ENCODE results near the gene KCNJ6. TPM values are rescaled to one million over a fixed set of nuclear protein-coding genes. Genes with fewer than 3 reads are reported as not detected.

KCNJ6 gene
- total RNA-seq, 1 experiment from 2014 or later: not detected

DNA sequence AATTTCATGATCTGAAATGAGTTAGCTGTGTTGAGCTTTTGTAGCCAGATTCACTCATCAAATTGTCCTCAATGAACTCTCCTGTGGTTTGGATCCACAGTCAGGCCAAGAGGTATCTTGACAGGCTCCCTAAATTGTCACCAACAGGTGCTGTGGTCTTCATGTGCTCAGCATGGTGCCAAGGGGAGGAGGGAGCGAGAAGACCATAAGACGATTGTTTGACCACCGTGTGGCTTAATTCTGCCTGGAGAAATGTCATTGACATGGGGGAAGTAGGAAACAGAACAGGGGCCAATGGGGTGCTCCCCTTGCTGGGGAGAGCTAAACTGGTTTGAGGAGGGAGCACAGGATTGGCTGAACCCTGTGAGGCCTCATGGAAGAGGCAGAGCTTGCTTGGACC is 219.3 kb downstream of the KCNJ6 start:
- H3K4me1 ChIP-seq (ENCODE audit: control insufficient read depth, insufficient read depth, low read length): no peaks in the 10 kb centered on the region
- intact Hi-C loops (cut with micrococcal nuclease; ENCODE audit: unreplicated experiment): no loop called here
- in situ Hi-C loops (cut with HindIII; ENCODE audit: low pct_unique_long_range_greater_than_20kb, low sequenced_read_pairs): no loop called here
- DNase-seq (ENCODE audit: low read depth, low spot score) (no peak), ATAC-seq (no peak)
- ChIA-PET CTCF (no interaction called here), POLR2A (no interaction called here)
- BruUV-seq (replicated peaks): no TSS peak
- TF ChIP-seq SIN3A (IDR thresholded peaks at IDR 0.05; ENCODE audit: borderline replicate concordance, insufficient read depth, low read depth, low read length): no peak
- no peak for TF ChIP-seq TCF7L2 (IDR thresholded peaks at IDR 0.05; ENCODE audit: low read depth, low read length)
- no peaks in the 10 kb centered on the region for H3K27me3 ChIP-seq (ENCODE audit: control insufficient read depth, insufficient read depth, low read length)
- no peak overlapping the region for H3K27ac ChIP-seq (ENCODE audit: low read length)
- H3K9me3 ChIP-seq (ENCODE audit: control insufficient read depth, insufficient read depth, low read depth, low read length): no peaks in the 10 kb centered on the region
- no peak overlapping the region for H3K4me3 ChIP-seq (ENCODE audit: low read depth in 2 of 2, low read length in 2 of 2)
- no peaks in the 10 kb centered on the region for H3K36me3 ChIP-seq (ENCODE audit: control insufficient read depth, insufficient read depth, low read length)

DNA sequence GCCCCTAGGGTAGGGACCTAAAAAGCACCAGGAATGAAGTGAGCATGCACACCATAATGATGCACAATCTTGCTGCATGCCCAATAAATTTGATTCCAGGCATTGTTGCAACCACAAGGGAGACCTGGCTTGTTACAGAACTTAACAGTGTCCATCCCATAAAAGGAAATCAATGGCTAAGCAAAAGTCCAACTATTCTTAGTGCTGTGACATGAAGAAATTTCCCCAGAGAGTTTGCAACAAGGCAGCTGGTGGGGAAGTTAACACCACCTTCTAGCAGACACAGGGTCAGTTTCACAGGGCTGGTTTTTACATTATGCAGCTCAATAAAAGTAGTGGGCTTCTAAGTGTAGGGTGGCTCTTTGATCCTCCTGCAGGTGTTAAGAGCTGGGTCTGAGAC is 221.1 kb downstream of the KCNJ6 start:
- H3K4me1 ChIP-seq (ENCODE audit: control insufficient read depth, insufficient read depth, low read length): no peaks in the 10 kb centered on the region
- H3K4me3 ChIP-seq (ENCODE audit: low read depth in 2 of 2, low read length in 2 of 2): no peak overlapping the region
- no peaks in the 10 kb centered on the region for H3K36me3 ChIP-seq (ENCODE audit: control insufficient read depth, insufficient read depth, low read length)
- CTCF ChIA-PET: no interaction called here
- H3K9me3 ChIP-seq (ENCODE audit: control insufficient read depth, insufficient read depth, low read depth, low read length): no peaks in the 10 kb centered on the region
- TF ChIP-seq SIN3A (IDR thresholded peaks at IDR 0.05; ENCODE audit: borderline replicate concordance, insufficient read depth, low read depth, low read length) (no peak), POLR2AphosphoS5 (IDR thresholded peaks at IDR 0.05; ENCODE audit: low read depth, low read length) (no peak), TCF7L2 (IDR thresholded peaks at IDR 0.05; ENCODE audit: low read depth, low read length) (no peak)
- TF ChIP-seq, protein P1, sequence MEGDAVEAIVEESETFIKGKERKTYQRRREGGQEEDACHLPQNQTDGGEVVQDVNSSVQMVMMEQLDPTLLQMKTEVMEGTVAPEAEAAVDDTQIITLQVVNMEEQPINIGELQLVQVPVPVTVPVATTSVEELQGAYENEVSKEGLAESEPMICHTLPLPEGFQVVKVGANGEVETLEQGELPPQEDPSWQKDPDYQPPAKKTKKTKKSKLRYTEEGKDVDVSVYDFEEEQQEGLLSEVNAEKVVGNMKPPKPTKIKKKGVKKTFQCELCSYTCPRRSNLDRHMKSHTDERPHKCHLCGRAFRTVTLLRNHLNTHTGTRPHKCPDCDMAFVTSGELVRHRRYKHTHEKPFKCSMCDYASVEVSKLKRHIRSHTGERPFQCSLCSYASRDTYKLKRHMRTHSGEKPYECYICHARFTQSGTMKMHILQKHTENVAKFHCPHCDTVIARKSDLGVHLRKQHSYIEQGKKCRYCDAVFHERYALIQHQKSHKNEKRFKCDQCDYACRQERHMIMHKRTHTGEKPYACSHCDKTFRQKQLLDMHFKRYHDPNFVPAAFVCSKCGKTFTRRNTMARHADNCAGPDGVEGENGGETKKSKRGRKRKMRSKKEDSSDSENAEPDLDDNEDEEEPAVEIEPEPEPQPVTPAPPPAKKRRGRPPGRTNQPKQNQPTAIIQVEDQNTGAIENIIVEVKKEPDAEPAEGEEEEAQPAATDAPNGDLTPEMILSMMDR (IDR thresholded peaks at IDR 0.05): no peak
- TF ChIP-seq, protein P2, sequence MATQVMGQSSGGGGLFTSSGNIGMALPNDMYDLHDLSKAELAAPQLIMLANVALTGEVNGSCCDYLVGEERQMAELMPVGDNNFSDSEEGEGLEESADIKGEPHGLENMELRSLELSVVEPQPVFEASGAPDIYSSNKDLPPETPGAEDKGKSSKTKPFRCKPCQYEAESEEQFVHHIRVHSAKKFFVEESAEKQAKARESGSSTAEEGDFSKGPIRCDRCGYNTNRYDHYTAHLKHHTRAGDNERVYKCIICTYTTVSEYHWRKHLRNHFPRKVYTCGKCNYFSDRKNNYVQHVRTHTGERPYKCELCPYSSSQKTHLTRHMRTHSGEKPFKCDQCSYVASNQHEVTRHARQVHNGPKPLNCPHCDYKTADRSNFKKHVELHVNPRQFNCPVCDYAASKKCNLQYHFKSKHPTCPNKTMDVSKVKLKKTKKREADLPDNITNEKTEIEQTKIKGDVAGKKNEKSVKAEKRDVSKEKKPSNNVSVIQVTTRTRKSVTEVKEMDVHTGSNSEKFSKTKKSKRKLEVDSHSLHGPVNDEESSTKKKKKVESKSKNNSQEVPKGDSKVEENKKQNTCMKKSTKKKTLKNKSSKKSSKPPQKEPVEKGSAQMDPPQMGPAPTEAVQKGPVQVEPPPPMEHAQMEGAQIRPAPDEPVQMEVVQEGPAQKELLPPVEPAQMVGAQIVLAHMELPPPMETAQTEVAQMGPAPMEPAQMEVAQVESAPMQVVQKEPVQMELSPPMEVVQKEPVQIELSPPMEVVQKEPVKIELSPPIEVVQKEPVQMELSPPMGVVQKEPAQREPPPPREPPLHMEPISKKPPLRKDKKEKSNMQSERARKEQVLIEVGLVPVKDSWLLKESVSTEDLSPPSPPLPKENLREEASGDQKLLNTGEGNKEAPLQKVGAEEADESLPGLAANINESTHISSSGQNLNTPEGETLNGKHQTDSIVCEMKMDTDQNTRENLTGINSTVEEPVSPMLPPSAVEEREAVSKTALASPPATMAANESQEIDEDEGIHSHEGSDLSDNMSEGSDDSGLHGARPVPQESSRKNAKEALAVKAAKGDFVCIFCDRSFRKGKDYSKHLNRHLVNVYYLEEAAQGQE (IDR thresholded peaks at IDR 0.05; ENCODE audit: insufficient read depth in 1 of 2, low read depth in 2 of 2, low read length in 1 of 2): no peak
- no peak for DNase-seq (ENCODE audit: low read depth, low spot score)
- no peak for ATAC-seq
- no peak overlapping the region for H3K27ac ChIP-seq (ENCODE audit: low read length)
- H3K27me3 ChIP-seq (ENCODE audit: control insufficient read depth, insufficient read depth, low read length): no peaks in the 10 kb centered on the region
- BruUV-seq (replicated peaks): no TSS peak
- POLR2A ChIA-PET: no interaction called here
- intact Hi-C loops (cut with micrococcal nuclease; ENCODE audit: unreplicated experiment) (no loop called here), in situ Hi-C loops (cut with HindIII; ENCODE audit: low pct_unique_long_range_greater_than_20kb, low sequenced_read_pairs) (no loop called here)

DNA sequence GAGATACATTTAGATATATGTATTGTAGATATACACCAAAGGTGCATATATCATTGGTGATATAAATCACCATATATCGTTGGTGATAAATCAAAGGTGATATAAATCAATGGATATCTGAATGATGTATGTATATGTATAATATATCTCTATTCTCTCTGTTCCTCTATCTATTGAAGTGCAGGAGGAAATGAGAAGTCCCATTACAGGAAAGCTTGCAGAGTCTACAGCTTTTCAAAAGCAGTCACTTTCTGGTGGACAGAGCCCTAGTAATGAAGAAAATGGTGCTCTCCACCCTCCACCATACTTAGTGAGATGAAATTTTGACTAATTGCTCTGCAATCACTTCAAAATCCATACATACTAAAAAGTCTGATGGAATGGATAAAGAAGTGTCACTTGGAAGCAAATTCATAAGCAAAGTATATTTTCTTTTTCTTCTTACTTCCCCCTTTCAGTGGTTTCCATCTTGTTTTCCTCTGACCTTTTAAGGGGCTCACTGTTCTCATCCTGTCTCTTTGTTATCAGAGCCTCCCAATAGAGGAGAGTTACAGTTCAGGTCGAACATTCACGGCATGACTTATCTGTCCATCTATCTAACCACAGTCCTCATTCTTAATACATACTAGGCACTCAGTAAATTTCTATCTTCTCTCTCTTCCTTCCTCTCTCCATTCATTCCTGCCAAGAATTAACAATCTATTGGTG is 227.2 kb downstream of the KCNJ6 start:
- ATAC-seq (no peak), DNase-seq (ENCODE audit: low read depth, low spot score) (no peak)
- no peak overlapping the region for H3K27ac ChIP-seq (ENCODE audit: low read length)
- ChIA-PET POLR2A (no interaction called here), CTCF (no interaction called here)
- in situ Hi-C loops (cut with HindIII; ENCODE audit: low pct_unique_long_range_greater_than_20kb, low sequenced_read_pairs): no loop called here
- BruUV-seq (replicated peaks): no TSS peak
- intact Hi-C loops (cut with micrococcal nuclease; ENCODE audit: unreplicated experiment): no loop called here
- no peaks in the 10 kb centered on the region for H3K4me1 ChIP-seq (ENCODE audit: control insufficient read depth, insufficient read depth, low read length)
- TF ChIP-seq, protein P1 (IDR thresholded peaks at IDR 0.05): no peak
- TF ChIP-seq TCF7L2 (IDR thresholded peaks at IDR 0.05; ENCODE audit: low read depth, low read length) (no peak), SIN3A (IDR thresholded peaks at IDR 0.05; ENCODE audit: borderline replicate concordance, insufficient read depth, low read depth, low read length) (no peak), POLR2AphosphoS5 (IDR thresholded peaks at IDR 0.05; ENCODE audit: low read depth, low read length) (no peak)
- TF ChIP-seq, protein P2 (IDR thresholded peaks at IDR 0.05; ENCODE audit: insufficient read depth in 1 of 2, low read depth in 2 of 2, low read length in 1 of 2): no peak
- H3K9me3 ChIP-seq (ENCODE audit: control insufficient read depth, insufficient read depth, low read depth, low read length): no peaks in the 10 kb centered on the region
- H3K4me3 ChIP-seq (ENCODE audit: low read depth in 2 of 2, low read length in 2 of 2): no peak overlapping the region
- no peaks in the 10 kb centered on the region for H3K27me3 ChIP-seq (ENCODE audit: control insufficient read depth, insufficient read depth, low read length)
- H3K36me3 ChIP-seq (ENCODE audit: control insufficient read depth, insufficient read depth, low read length): no peaks in the 10 kb centered on the region
